Measurements from ENCODE around the gene NALCN. TPM values are rescaled to one million over a fixed set of nuclear protein-coding genes. Genes with fewer than 3 reads are reported as not detected.

Gene NALCN
- total and polyA plus RNA-seq, 2 experiments from 2014 or later = 0.50 to 0.87 TPM

DNA sequence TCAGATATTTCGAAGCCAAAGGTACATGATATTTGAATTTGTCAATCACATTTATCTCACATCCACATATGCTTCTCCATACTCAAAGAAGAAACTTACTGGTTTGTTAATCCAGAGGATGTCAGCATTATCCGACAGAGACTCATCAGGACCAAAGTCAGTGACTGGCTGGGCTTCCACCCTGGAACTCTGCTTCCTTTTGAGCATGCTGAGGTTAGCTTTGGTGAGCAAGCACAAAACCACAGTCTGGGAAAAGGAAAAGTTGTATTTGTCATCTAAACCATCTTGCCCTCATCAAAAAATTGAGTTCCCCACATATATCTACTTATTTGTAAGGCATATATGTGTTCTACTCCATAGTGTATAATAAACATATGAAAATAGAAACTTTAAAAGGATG is 17.4 kb downstream of the NALCN start (continued):
- TF ChIP-seq, protein P1, sequence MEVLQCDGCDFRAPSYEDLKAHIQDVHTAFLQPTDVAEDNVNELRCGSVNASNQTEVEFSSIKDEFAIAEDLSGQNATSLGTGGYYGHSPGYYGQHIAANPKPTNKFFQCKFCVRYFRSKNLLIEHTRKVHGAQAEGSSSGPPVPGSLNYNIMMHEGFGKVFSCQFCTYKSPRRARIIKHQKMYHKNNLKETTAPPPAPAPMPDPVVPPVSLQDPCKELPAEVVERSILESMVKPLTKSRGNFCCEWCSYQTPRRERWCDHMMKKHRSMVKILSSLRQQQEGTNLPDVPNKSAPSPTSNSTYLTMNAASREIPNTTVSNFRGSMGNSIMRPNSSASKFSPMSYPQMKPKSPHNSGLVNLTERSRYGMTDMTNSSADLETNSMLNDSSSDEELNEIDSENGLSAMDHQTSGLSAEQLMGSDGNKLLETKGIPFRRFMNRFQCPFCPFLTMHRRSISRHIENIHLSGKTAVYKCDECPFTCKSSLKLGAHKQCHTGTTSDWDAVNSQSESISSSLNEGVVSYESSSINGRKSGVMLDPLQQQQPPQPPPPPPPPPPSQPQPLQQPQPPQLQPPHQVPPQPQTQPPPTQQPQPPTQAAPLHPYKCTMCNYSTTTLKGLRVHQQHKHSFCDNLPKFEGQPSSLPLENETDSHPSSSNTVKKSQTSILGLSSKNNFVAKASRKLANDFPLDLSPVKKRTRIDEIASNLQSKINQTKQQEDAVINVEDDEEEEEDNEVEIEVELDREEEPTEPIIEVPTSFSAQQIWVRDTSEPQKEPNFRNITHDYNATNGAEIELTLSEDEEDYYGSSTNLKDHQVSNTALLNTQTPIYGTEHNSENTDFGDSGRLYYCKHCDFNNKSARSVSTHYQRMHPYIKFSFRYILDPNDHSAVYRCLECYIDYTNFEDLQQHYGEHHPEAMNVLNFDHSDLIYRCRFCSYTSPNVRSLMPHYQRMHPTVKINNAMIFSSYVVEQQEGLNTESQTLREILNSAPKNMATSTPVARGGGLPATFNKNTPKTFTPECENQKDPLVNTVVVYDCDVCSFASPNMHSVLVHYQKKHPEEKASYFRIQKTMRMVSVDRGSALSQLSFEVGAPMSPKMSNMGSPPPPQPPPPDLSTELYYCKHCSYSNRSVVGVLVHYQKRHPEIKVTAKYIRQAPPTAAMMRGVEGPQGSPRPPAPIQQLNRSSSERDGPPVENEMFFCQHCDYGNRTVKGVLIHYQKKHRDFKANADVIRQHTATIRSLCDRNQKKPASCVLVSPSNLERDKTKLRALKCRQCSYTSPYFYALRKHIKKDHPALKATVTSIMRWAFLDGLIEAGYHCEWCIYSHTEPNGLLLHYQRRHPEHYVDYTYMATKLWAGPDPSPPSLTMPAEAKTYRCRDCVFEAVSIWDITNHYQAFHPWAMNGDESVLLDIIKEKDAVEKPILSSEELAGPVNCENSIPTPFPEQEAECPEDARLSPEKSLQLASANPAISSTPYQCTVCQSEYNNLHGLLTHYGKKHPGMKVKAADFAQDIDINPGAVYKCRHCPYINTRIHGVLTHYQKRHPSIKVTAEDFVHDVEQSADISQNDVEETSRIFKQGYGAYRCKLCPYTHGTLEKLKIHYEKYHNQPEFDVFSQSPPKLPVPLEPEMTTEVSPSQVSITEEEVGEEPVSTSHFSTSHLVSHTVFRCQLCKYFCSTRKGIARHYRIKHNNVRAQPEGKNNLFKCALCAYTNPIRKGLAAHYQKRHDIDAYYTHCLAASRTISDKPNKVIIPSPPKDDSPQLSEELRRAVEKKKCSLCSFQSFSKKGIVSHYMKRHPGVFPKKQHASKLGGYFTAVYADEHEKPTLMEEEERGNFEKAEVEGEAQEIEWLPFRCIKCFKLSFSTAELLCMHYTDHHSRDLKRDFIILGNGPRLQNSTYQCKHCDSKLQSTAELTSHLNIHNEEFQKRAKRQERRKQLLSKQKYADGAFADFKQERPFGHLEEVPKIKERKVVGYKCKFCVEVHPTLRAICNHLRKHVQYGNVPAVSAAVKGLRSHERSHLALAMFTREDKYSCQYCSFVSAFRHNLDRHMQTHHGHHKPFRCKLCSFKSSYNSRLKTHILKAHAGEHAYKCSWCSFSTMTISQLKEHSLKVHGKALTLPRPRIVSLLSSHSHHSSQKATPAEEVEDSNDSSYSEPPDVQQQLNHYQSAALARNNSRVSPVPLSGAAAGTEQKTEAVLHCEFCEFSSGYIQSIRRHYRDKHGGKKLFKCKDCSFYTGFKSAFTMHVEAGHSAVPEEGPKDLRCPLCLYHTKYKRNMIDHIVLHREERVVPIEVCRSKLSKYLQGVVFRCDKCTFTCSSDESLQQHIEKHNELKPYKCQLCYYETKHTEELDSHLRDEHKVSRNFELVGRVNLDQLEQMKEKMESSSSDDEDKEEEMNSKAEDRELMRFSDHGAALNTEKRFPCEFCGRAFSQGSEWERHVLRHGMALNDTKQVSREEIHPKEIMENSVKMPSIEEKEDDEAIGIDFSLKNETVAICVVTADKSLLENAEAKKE (CRISPR knock-in tag; IDR thresholded peaks at IDR 0.05) = no peak
- no peak for TF ChIP-seq EZH2 (IDR thresholded peaks at IDR 0.05; ENCODE audit: low read depth, unreplicated experiment)
- no peak for TF ChIP-seq POLR2AphosphoS5 (IDR thresholded peaks at IDR 0.05; ENCODE audit: low read depth)
- TF ChIP-seq STAT1 (IDR thresholded peaks at IDR 0.05; ENCODE audit: unreplicated experiment) = no peak

DNA sequence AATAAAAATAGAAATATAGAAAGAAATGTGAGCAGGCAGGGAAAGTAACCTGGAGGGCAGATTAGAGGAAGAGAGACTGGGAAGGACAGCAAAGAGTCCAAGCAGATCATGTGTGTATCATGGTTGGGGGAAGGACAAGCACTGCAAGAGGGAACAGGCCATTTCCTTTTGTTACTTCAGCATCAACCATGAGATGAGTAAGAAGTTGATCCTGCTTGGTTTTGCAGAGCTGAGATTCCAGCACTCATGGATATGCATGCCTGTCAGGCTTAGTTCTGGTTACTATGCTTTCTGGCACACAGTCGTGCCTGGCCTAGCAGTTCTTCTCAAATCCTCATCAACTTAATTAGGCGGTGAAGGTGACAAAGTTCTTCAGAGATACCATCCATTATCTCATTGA is 18.1 kb downstream of the NALCN start:
- Histone ChIP-seq H3K4me2 (no peak overlapping the region), H3K27me3 (ENCODE audit: insufficient read depth) (no peaks in the 10 kb centered on the region), H3F3A (replicated peaks; ENCODE audit: low read depth) (no peaks in the 10 kb centered on the region), H3K4me3 (no peak overlapping the region), H3K27ac (ENCODE audit: low read depth) (no peak overlapping the region), H3K36me3 (ENCODE audit: insufficient read depth) (no peaks in the 10 kb centered on the region), H3K9me2 (ENCODE audit: insufficient read depth) (no peaks in the 10 kb centered on the region), H3K79me2 (replicated peaks; ENCODE audit: insufficient read depth) (no peaks in the 10 kb centered on the region), H2AFZ (no peak overlapping the region), H3K4me1 (ENCODE audit: insufficient read depth) (no peaks in the 10 kb centered on the region), H4K20me1 (replicated peaks; ENCODE audit: insufficient read depth) (no peaks in the 10 kb centered on the region)
- H3K4me1 Mint-ChIP-seq = peaks cover 4% of the 10 kb centered on the region
- ATAC-seq (no peak), DNase-seq (ENCODE audit: low spot score) (no peak)
- H3K9me3 Mint-ChIP-seq = no peaks in the 10 kb centered on the region
- no peak overlapping the region for H3K4me3 Mint-ChIP-seq
- H3K27me3 Mint-ChIP-seq (ENCODE audit: insufficient read depth, low read depth, poor library complexity) = no peaks in the 10 kb centered on the region
- TF ChIP-seq EZH2 (IDR thresholded peaks at IDR 0.05; ENCODE audit: low read depth, unreplicated experiment) (no peak), NANOG (IDR thresholded peaks at IDR 0.05; ENCODE audit: borderline replicate concordance) (no peak)
- H3K27ac Mint-ChIP-seq = no peak overlapping the region
- no peaks in the 10 kb centered on the region for H3K36me3 Mint-ChIP-seq (ENCODE audit: low read depth)

DNA sequence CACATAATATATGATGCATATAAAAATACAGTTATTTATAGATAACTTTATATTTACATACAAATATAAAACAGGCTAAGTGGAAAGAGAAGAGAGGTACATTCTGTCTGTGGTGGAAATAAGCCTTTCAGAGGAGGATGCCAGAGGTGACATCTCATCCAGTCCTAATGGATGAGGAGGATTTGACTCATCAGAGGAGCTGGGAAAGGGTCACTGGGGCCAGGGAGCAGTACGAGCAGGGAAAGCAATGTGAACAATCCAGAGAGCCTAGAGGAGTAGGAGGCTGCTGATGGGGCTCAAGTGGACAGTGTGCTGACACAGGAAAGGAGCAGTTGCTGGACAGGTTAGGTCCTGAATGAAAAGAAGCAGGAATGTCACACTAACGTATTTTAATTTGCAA is 18.6 kb downstream of the NALCN start:
- no peaks in the 10 kb centered on the region for H3K36me3 ChIP-seq (ENCODE audit: insufficient read depth)
- ATAC-seq (no peak), DNase-seq (ENCODE audit: low spot score) (no peak)
- Mint-ChIP-seq H3K4me1 (peaks cover 4% of the 10 kb centered on the region), H3K36me3 (ENCODE audit: low read depth) (no peaks in the 10 kb centered on the region), H3K4me3 (no peak overlapping the region), H3K27ac (no peak overlapping the region), H3K9me3 (no peaks in the 10 kb centered on the region), H3K27me3 (ENCODE audit: insufficient read depth, low read depth, poor library complexity) (no peaks in the 10 kb centered on the region)
- H3K27me3 ChIP-seq (ENCODE audit: insufficient read depth) = no peaks in the 10 kb centered on the region
- no peak overlapping the region for H2AFZ ChIP-seq
- H4K20me1 ChIP-seq (replicated peaks; ENCODE audit: insufficient read depth) = no peaks in the 10 kb centered on the region
- no peak overlapping the region for H3K4me3 ChIP-seq
- no peaks in the 10 kb centered on the region for H3K79me2 ChIP-seq (replicated peaks; ENCODE audit: insufficient read depth)
- no peaks in the 10 kb centered on the region for H3K9me2 ChIP-seq (ENCODE audit: insufficient read depth)
- no peaks in the 10 kb centered on the region for H3K4me1 ChIP-seq (ENCODE audit: insufficient read depth)
- H3K4me2 ChIP-seq = no peak overlapping the region
- H3F3A ChIP-seq (replicated peaks; ENCODE audit: low read depth) = no peaks in the 10 kb centered on the region
- no peak overlapping the region for H3K27ac ChIP-seq (ENCODE audit: low read depth)
- TF ChIP-seq STAT1 (IDR thresholded peaks at IDR 0.05; ENCODE audit: unreplicated experiment) (no peak), EZH2 (IDR thresholded peaks at IDR 0.05; ENCODE audit: low read depth, unreplicated experiment) (no peak)
- TF ChIP-seq, protein P1 (CRISPR knock-in tag; IDR thresholded peaks at IDR 0.05) = no peak
